Endothelial cell of umbilical vein (primary cell): ENCODE results near the gene SYCP2.

Source experiments
- FOS ChIP-seq: IDR thresholded peaks from 2 replicates; pipeline ENCODE4 v1.6.1; 2011; ENCODE audit warnings: mild to moderate bottlenecking, low read length, moderate library complexity, borderline replicate concordance; ENCODE audit not compliant: insufficient read depth
- JUN ChIP-seq: IDR thresholded peaks from 2 replicates; pipeline ENCODE4 v1.6.1; 2011; ENCODE audit warnings: borderline replicate concordance, low read depth; ENCODE audit not compliant: insufficient read length, insufficient read depth
- POLR2AphosphoS5 ChIP-seq: IDR thresholded peaks from 2 replicates; pipeline ENCODE4 v1.6.1; 2012; ENCODE audit warnings: low read depth, mild to moderate bottlenecking, control low read depth, low read length, moderate library complexity; ENCODE audit not compliant: insufficient read depth
- TF ChIP-seq, protein P1 (sequence below), 2 donors: IDR thresholded peaks; 1 replicate in 1 of 2; 2 replicates in 1 of 2; pipeline ENCODE4 v1.5.1; 2011; ENCODE audit warnings: low read length in 2 of 2, mild to moderate bottlenecking in 2 of 2, moderate library complexity in 2 of 2, control low read depth in 1 of 2, inconsistent platforms in 1 of 2, low read depth in 1 of 2; ENCODE audit not compliant: insufficient read depth in 1 of 2; ENCODE audit errors: extremely low read depth in 1 of 2

GRCh38 chr20:59911041-59911440, 22.4 kb downstream of the SYCP2 start:
- TF ChIP-seq, protein P1, sequence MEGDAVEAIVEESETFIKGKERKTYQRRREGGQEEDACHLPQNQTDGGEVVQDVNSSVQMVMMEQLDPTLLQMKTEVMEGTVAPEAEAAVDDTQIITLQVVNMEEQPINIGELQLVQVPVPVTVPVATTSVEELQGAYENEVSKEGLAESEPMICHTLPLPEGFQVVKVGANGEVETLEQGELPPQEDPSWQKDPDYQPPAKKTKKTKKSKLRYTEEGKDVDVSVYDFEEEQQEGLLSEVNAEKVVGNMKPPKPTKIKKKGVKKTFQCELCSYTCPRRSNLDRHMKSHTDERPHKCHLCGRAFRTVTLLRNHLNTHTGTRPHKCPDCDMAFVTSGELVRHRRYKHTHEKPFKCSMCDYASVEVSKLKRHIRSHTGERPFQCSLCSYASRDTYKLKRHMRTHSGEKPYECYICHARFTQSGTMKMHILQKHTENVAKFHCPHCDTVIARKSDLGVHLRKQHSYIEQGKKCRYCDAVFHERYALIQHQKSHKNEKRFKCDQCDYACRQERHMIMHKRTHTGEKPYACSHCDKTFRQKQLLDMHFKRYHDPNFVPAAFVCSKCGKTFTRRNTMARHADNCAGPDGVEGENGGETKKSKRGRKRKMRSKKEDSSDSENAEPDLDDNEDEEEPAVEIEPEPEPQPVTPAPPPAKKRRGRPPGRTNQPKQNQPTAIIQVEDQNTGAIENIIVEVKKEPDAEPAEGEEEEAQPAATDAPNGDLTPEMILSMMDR (IDR thresholded peaks at IDR 0.05; ENCODE audit: extremely low read depth in 1 of 2, insufficient read depth in 1 of 2, low read depth in 1 of 2, low read length in 2 of 2) = no peak
- TF ChIP-seq FOS (no peak), POLR2AphosphoS5 (no peak), JUN (no peak)
